Suprapubic skin (tissue), 4 donors: ENCODE data around the gene MARK1. TPM values are rescaled to one million over a fixed set of nuclear protein-coding genes. Genes with fewer than 3 reads are reported as not detected.
A peak's percentile ranks its signal among the peaks of the same experiment; 100 is the strongest.

Experiments
- DNase-seq, 2 donors: peaks; one replicate each; pipeline ENCODE4 v3.0.0-alpha.2; 2019; ENCODE audit warnings: low spot score in 2 of 2
- H3K27ac ChIP-seq: fragments of 200-600 bp; sonication (generic); one replicate; pipeline ENCODE4 v1.5.1; 2019
- H3K27me3 ChIP-seq: fragments of 200-600 bp; sonication (generic); one replicate; pipeline ENCODE4 v1.5.1; 2019
- H3K36me3 ChIP-seq: fragments of 200-600 bp; sonication (generic); one replicate; pipeline ENCODE4 v1.5.1; 2019
- H3K4me1 ChIP-seq: fragments of 200-600 bp; sonication (generic); one replicate; pipeline ENCODE4 v1.5.1; 2019
- H3K4me3 ChIP-seq: fragments of 200-600 bp; sonication (generic); one replicate; pipeline ENCODE4 v1.5.1; 2019; ENCODE audit warnings: mild to moderate bottlenecking
- H3K9me3 ChIP-seq: fragments of 200-600 bp; sonication (generic); one replicate; pipeline ENCODE4 v1.5.1; 2019
- EP300 ChIP-seq: sonication (generic); formaldehyde crosslinking; IDR thresholded peaks from one replicate; pipeline ENCODE4 v1.6.1; 2017; ENCODE audit warnings: antibody characterized with exemption
- POLR2A ChIP-seq, 2 donors: fragments of 450-650 bp; IDR thresholded peaks; one replicate each; pipeline ENCODE4 v1.6.1; 2017; ENCODE audit warnings: antibody characterized with exemption in 2 of 2, mild to moderate bottlenecking in 2 of 2, moderate library complexity in 2 of 2
- POLR2AphosphoS5 ChIP-seq, 3 donors: sonication (generic); formaldehyde crosslinking; IDR thresholded peaks; one replicate each; pipeline ENCODE4 v1.6.1; 2017; ENCODE audit warnings: antibody characterized with exemption in 3 of 3
- WGBS: methylation state at CpG from one replicate; pipeline ENCODE4 v1.1.5; 2018; 5-methylcytosine and 5-hydroxymethylcytosine counted together
- total RNA-seq, 4 donors: library from RNA; depleted of rRNA; stranded (reverse); fragments of >200 nt; gene quantifications; one replicate each; pipeline ENCODE4 v1.1.0, GENCODE V29; 2016
- TF ChIP-seq, protein P1 (sequence below), 2 donors: fragments of 200-600 bp in 1 of 2; fragments of 450-650 bp in 1 of 2; sonication (generic) in 1 of 2; IDR thresholded peaks; one replicate each; pipeline ENCODE4 v1.5.1; 2016 to 2019; ENCODE audit warnings: antibody characterized with exemption in 2 of 2, mild to moderate bottlenecking in 1 of 2, moderate library complexity in 1 of 2

The MARK1 gene
- total RNA-seq, 4 donors from 2014 or later: 2.9 to 5.2 (median 3.9) TPM

DNA sequence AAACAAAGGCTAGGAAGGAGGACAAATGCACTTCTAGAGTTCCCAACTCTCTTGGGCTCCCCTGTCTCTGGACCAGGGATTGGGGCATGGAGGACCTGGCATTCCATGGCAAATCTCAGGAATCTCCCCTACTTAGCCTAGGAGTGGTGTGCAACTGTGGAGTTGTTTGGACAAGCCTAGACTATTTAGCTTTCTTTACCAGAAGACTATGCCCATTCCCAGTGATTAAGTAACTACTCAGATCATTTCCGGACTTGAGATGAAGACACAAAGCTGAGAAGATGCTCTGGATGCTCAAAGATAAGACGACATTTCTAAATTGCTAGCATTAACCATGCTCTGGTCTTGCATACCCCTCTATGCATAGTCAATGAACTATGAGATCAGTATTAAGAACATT is 13.7 kb upstream of the MARK1 start:
- Histone ChIP-seq H3K9me3 (no peaks in the 10 kb centered on the region), H3K4me3 (no peak overlapping the region), H3K4me1 (peaks cover 10% of the 10 kb centered on the region), H3K27ac (no peak overlapping the region), H3K36me3 (no peaks in the 10 kb centered on the region), H3K27me3 (no peaks in the 10 kb centered on the region)
- no peak for DNase-seq
- TF ChIP-seq EP300 (no peak), POLR2A (IDR thresholded peaks at IDR 0.05) (no peak)
- TF ChIP-seq, protein P1, sequence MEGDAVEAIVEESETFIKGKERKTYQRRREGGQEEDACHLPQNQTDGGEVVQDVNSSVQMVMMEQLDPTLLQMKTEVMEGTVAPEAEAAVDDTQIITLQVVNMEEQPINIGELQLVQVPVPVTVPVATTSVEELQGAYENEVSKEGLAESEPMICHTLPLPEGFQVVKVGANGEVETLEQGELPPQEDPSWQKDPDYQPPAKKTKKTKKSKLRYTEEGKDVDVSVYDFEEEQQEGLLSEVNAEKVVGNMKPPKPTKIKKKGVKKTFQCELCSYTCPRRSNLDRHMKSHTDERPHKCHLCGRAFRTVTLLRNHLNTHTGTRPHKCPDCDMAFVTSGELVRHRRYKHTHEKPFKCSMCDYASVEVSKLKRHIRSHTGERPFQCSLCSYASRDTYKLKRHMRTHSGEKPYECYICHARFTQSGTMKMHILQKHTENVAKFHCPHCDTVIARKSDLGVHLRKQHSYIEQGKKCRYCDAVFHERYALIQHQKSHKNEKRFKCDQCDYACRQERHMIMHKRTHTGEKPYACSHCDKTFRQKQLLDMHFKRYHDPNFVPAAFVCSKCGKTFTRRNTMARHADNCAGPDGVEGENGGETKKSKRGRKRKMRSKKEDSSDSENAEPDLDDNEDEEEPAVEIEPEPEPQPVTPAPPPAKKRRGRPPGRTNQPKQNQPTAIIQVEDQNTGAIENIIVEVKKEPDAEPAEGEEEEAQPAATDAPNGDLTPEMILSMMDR (IDR thresholded peaks at IDR 0.05): no peak
- WGBS: 71% methylated on average over 2 of the region's 2 CpGs

GRCh38 chr1:220516014-220516721 is 11.8 kb upstream of the MARK1 start:
- Histone ChIP-seq H3K4me3 (no peak overlapping the region), H3K9me3 (no peaks in the 10 kb centered on the region), H3K27me3 (no peaks in the 10 kb centered on the region), H3K27ac (peak overlapping the region; percentile 14), H3K36me3 (no peaks in the 10 kb centered on the region), H3K4me1 (peaks cover 10% of the 10 kb centered on the region)
- WGBS: 50% methylated on average over 6 of the region's 6 CpGs
- DNase-seq: no peak
- TF ChIP-seq POLR2A (IDR thresholded peaks at IDR 0.05) (no peak), POLR2AphosphoS5 (IDR thresholded peaks at IDR 0.05) (no peak), EP300 (no peak)
- TF ChIP-seq, protein P1 (IDR thresholded peaks at IDR 0.05): no peak

DNA sequence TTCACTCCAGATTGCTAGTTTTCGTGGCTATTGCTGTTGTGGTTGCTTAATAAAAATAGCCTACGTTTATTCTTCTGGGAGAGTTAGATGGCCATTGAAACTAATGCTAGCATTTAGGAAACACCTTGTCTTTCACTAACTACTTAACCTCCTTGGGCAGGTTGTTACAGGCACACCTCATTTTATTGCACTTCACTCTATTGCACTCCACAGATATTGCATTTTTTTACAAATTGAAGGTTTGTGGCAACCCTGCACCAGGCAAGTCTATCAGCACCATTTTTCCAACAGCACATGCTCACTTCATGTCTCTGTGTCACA is 11.3 kb upstream of the MARK1 start:
- no peak overlapping the region for H3K4me3 ChIP-seq
- H3K27me3 ChIP-seq: no peaks in the 10 kb centered on the region
- peak overlapping the region; percentile 14 for H3K27ac ChIP-seq
- WGBS: 87% methylated on average over 2 of the region's 2 CpGs
- H3K9me3 ChIP-seq: no peaks in the 10 kb centered on the region
- no peak for DNase-seq
- no peaks in the 10 kb centered on the region for H3K36me3 ChIP-seq
- TF ChIP-seq POLR2A (IDR thresholded peaks at IDR 0.05) (no peak), EP300 (no peak), POLR2AphosphoS5 (IDR thresholded peaks at IDR 0.05) (no peak)
- TF ChIP-seq, protein P1 (IDR thresholded peaks at IDR 0.05): no peak
- peaks cover 10% of the 10 kb centered on the region for H3K4me1 ChIP-seq

- H3K27me3 ChIP-seq: no peaks in the 10 kb centered on the region
- WGBS: 51% methylated on average over 1 of the region's 1 CpG
- no peak overlapping the region for H3K4me3 ChIP-seq
- no peak for DNase-seq
- no peak overlapping the region for H3K27ac ChIP-seq
- no peaks in the 10 kb centered on the region for H3K9me3 ChIP-seq
- peaks cover under 1% of the 10 kb centered on the region for H3K4me1 ChIP-seq
- no peaks in the 10 kb centered on the region for H3K36me3 ChIP-seq
- TF ChIP-seq POLR2A (IDR thresholded peaks at IDR 0.05) (no peak), EP300 (no peak)
- TF ChIP-seq, protein P1 (IDR thresholded peaks at IDR 0.05): no peak
Observed at GRCh38 chr1:220521778-220522177, 6.2 kb upstream of the MARK1 start.

- H3K27me3 ChIP-seq: no peaks in the 10 kb centered on the region
- H3K9me3 ChIP-seq: no peaks in the 10 kb centered on the region
- no peak overlapping the region for H3K4me3 ChIP-seq
- no peak for DNase-seq
- H3K36me3 ChIP-seq: no peaks in the 10 kb centered on the region
- 57% methylated on average over 7 of the region's 7 CpGs for WGBS
- H3K4me1 ChIP-seq: peaks cover 24% of the 10 kb centered on the region
- TF ChIP-seq POLR2AphosphoS5 (IDR thresholded peaks at IDR 0.05) (no peak), POLR2A (IDR thresholded peaks at IDR 0.05) (no peak), EP300 (no peak)
- TF ChIP-seq, protein P1 (IDR thresholded peaks at IDR 0.05): no peak
- no peak overlapping the region for H3K27ac ChIP-seq
Observed at GRCh38 chr1:220526294-220526693, 1.6 kb upstream of the MARK1 start.
